Colonic mucosa (tissue), 4 donors: ENCODE data around the gene DPM3. TPM values are rescaled to one million over a fixed set of nuclear protein-coding genes. Genes with fewer than 3 reads are reported as not detected.

ENCODE experiments used
- DNase-seq: peaks from one replicate; pipeline ENCODE4 v3.0.0-alpha.2; 2020
- H3K27ac ChIP-seq: fragments of 200-600 bp; one replicate; pipeline ENCODE4 v1.8.0; 2021
- H3K27me3 ChIP-seq: fragments of 200-600 bp; one replicate; pipeline ENCODE4 v1.8.0; 2021
- H3K36me3 ChIP-seq: fragments of 200-600 bp; one replicate; pipeline ENCODE4 v1.8.0; 2021
- H3K4me1 ChIP-seq: fragments of 200-600 bp; one replicate; pipeline ENCODE4 v1.8.0; 2021; ENCODE audit warnings: mild to moderate bottlenecking
- H3K4me3 ChIP-seq: fragments of 200-600 bp; one replicate; pipeline ENCODE4 v1.8.0; 2021
- H3K9ac ChIP-seq, 2 donors: one replicate each; pipeline ENCODE4 v1.7.0; 2013; ENCODE audit warnings: control low read depth in 2 of 2, low read depth in 2 of 2, low read length in 2 of 2
- H3K9me3 ChIP-seq: fragments of 200-600 bp; one replicate; pipeline ENCODE4 v1.8.0; 2021
- intact Hi-C: fragments of 100-400 bp; cut with DNase I; formaldehyde crosslinking; loops from one replicate; pipeline ENCODE4 v1.14.1; 2022
- total RNA-seq, 2 donors: library from RNA; stranded (reverse); fragmentation: NEBNext Ultra II Directional in 1 of 2; extraction: Animal tissue kit (Norgen Biotek cat#: 25700) in 1 of 2; gene quantifications; one replicate each; pipeline ENCODE4 v1.2.1, GENCODE V29; 2021
- TF ChIP-seq, protein P1 (sequence below): fragments of 200-600 bp; IDR thresholded peaks from one replicate; pipeline ENCODE4 v1.8.0; 2022; ENCODE audit warnings: antibody characterized with exemption, mild to moderate bottlenecking
- donor health status: healthy.
- donor health status: DM: no; HTN: no; CAD: no.
- donor health status: DM: no; HTN: no; CAD: no.

The DPM3 gene
- total RNA-seq, 2 donors from 2014 or later: 149 to 182 TPM

DNA sequence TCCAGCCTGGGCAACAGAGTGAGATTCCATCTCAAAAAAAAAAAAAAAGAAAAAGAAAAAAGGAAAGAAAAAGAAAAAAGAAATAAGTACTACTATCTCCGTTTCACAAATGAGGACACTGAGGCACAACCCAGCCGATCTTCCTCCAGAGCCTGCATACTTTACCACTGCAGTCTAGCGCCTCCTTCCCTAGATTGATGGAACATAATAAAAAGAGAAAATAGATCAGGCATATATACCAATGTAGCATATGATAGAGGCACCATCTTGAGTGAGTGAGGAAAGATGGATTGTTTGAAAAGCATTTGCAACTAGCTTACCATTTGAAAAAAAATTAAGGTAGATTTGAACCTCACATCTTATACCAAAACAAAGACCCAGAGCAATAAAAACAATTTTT, 5.2 kb upstream of the DPM3 start:
- Histone ChIP-seq H3K9me3 (no peaks in the 10 kb centered on the region), H3K4me1 (no peaks in the 10 kb centered on the region), H3K27me3 (no peaks in the 10 kb centered on the region), H3K4me3 (no peak overlapping the region), H3K27ac (no peak overlapping the region), H3K9ac (no peak overlapping the region), H3K36me3 (no peaks in the 10 kb centered on the region)
- DNase-seq: no peak
- TF ChIP-seq, protein P1, sequence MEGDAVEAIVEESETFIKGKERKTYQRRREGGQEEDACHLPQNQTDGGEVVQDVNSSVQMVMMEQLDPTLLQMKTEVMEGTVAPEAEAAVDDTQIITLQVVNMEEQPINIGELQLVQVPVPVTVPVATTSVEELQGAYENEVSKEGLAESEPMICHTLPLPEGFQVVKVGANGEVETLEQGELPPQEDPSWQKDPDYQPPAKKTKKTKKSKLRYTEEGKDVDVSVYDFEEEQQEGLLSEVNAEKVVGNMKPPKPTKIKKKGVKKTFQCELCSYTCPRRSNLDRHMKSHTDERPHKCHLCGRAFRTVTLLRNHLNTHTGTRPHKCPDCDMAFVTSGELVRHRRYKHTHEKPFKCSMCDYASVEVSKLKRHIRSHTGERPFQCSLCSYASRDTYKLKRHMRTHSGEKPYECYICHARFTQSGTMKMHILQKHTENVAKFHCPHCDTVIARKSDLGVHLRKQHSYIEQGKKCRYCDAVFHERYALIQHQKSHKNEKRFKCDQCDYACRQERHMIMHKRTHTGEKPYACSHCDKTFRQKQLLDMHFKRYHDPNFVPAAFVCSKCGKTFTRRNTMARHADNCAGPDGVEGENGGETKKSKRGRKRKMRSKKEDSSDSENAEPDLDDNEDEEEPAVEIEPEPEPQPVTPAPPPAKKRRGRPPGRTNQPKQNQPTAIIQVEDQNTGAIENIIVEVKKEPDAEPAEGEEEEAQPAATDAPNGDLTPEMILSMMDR: no peak
- intact Hi-C loops: no loop called here

DNA sequence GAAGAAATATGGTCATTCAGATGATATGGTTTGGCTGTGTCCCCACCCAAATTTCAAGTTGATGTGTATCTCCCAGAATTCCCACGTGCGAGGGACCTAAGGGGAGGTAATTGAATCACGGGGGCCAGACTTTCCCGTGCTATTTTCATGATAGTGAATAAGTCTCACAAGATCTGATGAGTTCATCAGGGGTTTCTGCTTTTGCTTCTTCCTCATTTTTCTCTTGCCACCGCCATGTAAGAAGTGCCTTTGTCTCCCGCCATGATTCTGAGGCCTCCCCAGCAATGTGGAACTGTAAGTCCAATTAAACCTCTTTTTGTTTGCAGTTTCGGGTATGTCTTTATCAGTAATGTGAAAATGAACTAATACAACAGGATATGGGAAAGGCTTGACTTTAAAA, 1.4 kb upstream of the DPM3 start:
- TF ChIP-seq, protein P1: no peak
- H3K9me3 ChIP-seq: no peaks in the 10 kb centered on the region
- no peak for DNase-seq

DNA sequence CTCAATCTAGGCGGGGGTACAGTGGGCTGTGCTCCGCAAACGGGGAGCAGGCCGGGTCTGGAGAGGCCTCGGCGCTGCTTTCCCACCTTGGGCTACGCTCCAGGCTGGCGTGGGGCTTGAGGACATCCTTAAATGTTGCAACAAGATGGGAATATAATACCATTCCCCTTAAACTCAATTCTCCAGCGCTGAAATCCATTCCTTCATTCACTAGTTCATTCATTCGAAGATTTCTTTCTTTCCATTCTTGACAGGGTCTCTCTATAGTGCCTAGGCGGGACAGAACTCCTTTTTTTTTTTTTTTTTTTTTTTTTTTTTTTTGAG, 261 bp upstream of the DPM3 start:
- peaks cover 4% of the 10 kb centered on the region for H3K4me1 ChIP-seq
- no peak overlapping the region for H3K27ac ChIP-seq
- no peaks in the 10 kb centered on the region for H3K9me3 ChIP-seq
- H3K36me3 ChIP-seq: no peaks in the 10 kb centered on the region
- H3K27me3 ChIP-seq: no peaks in the 10 kb centered on the region
- H3K9ac ChIP-seq: peak overlapping the region; percentile 95
- intact Hi-C loops: no loop called here
- DNase-seq: no peak
- peak overlapping the region; percentile 60 for H3K4me3 ChIP-seq
- TF ChIP-seq, protein P1: no peak

More for the DNA sequence above, 1.4 kb upstream of the DPM3 start:
- no peaks in the 10 kb centered on the region for H3K36me3 ChIP-seq
- intact Hi-C loops: no loop called here
- H3K27ac ChIP-seq: no peak overlapping the region
- peaks cover 4% of the 10 kb centered on the region for H3K4me1 ChIP-seq
- H3K4me3 ChIP-seq: no peak overlapping the region
- H3K9ac ChIP-seq: no peak overlapping the region
- no peaks in the 10 kb centered on the region for H3K27me3 ChIP-seq

DNA sequence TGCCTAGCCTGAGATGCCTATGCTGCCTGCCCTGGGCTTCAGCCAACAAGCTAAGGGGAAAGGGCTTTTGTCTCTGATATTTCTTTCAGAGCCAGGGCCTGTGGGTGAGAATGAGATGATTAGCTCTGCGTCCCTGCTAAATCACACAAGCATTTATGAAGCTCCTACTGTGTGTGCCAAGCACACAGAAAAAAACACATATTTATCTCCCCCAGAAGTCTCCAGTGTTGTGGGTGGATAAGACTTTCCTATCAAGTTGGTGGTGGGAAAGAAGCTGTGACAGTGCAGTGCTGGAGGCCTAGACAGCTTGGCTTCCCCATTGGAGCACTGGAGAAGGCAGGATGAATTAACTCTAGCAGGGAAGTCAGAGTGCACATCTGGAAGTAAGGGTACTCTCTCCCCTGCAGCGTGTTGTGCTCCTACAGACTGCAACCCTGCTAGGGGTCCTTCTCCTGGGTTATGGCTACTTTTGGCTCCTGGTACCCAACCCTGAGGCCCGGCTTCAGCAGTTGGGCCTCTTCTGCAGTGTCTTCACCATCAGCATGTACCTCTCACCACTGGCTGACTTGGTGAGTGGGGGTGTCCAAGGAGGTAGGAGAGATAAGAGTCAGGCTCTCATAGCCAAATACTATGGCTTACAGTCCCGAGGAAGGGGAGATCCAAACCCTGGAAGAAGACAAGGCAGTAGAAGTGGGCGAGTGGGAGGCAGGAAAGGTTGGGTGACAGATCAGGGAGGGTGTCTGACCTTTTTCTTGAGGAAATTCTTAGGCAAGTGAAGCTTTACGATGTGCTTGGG, 3.0 kb downstream of the DPM3 start:
- H3K9ac ChIP-seq: peak overlapping the region; percentile 31 to 97
- H3K4me1 ChIP-seq: peaks cover 20% of the 10 kb centered on the region
- intact Hi-C loops: no loop called here

DNA sequence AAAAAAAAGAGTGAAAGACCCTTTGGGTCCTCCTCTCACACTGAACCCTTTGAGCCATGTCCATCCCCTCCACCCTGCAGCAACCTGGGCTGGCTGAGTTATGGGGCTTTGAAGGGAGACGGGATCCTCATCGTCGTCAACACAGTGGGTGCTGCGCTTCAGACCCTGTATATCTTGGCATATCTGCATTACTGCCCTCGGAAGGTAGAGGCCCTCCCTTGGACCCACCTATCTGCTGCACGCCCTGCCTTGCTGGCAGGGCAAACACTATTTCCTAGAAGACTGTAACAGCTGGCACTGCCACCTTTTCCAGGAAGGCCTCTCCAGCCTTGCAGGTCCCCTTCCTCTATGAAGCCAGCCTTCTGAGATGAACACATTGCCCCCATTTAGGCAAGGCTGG, 3.6 kb downstream of the DPM3 start:
- Histone ChIP-seq H3K9me3 (no peaks in the 10 kb centered on the region), H3K9ac (peak overlapping the region; percentile 31 to 97), H3K27ac (peak overlapping the region; percentile 98), H3K4me3 (peak overlapping the region; percentile 45), H3K4me1 (peaks cover 20% of the 10 kb centered on the region), H3K27me3 (no peaks in the 10 kb centered on the region), H3K36me3 (peaks cover 6% of the 10 kb centered on the region)
- DNase-seq: peak; percentile 68
- TF ChIP-seq, protein P1: no peak
- intact Hi-C loops: no loop called here

More for the DNA sequence above, 3.0 kb downstream of the DPM3 start:
- no peak for DNase-seq
- H3K9me3 ChIP-seq: no peaks in the 10 kb centered on the region
- peaks cover 6% of the 10 kb centered on the region for H3K36me3 ChIP-seq
- TF ChIP-seq, protein P1: no peak
- H3K27me3 ChIP-seq: no peaks in the 10 kb centered on the region
- H3K4me3 ChIP-seq: peak overlapping the region; percentile 45
- H3K27ac ChIP-seq: peak overlapping the region; percentile 98
